ENCODE results near the gene THSD7A. TPM values are rescaled to one million over a fixed set of nuclear protein-coding genes. Genes with fewer than 3 reads are reported as not detected.

Gene THSD7A
- total RNA-seq, 1 experiment from 2014 or later: 0.64 TPM

GRCh38 chr7:11706666-11707605 is 125.1 kb downstream of the THSD7A start:
- Histone ChIP-seq H3K4me1 (ENCODE audit: insufficient read depth, low read length, poor library complexity, severe bottlenecking) (no peaks in the 10 kb centered on the region), H3K27me3 (replicated peaks; ENCODE audit: insufficient read depth, low read depth, low read length, poor library complexity) (no peaks in the 10 kb centered on the region), H3K36me3 (ENCODE audit: insufficient read depth, low read length, poor library complexity, severe bottlenecking) (no peaks in the 10 kb centered on the region), H3K27ac (ENCODE audit: low read depth, low read length, poor library complexity, severe bottlenecking) (no peak overlapping the region), H3K9me3 (ENCODE audit: low read depth, low read length, poor library complexity, severe bottlenecking) (no peaks in the 10 kb centered on the region), H3K4me3 (ENCODE audit: low read depth, low read length, poor library complexity, severe bottlenecking) (no peak overlapping the region)
- CTCF ChIA-PET: no interaction called here
- no TSS peak for BruUV-seq (replicated peaks)
- DNase-seq (ENCODE audit: low spot score): no peak
- POLR2A ChIA-PET (ENCODE audit: low non-redundant PET): interaction anchor here (0.8 kb wide), 1 partner anchor 54 kb away, joined by 6 read pairs; no protein-coding TSS in a partner anchor
- intact Hi-C loops (cut with micrococcal nuclease; ENCODE audit: unreplicated experiment): no loop called here
- TF ChIP-seq EZH2 (IDR thresholded peaks at IDR 0.05; ENCODE audit: borderline replicate concordance, low read depth, low read length, poor library complexity, severe bottlenecking): no peak
- TF ChIP-seq CTCF (conservative IDR thresholded peaks at IDR 0.05; ENCODE audit: low read depth, low read length): no peak

- H3K4me1 ChIP-seq (ENCODE audit: insufficient read depth, low read length, poor library complexity, severe bottlenecking): peaks cover 6% of the 10 kb centered on the region
- ChIA-PET CTCF (no interaction called here), POLR2A (ENCODE audit: low non-redundant PET) (no interaction called here)
- no peak for DNase-seq (ENCODE audit: low spot score)
- no peak overlapping the region for H3K27ac ChIP-seq (ENCODE audit: low read depth, low read length, poor library complexity, severe bottlenecking)
- H3K27me3 ChIP-seq (replicated peaks; ENCODE audit: insufficient read depth, low read depth, low read length, poor library complexity): no peaks in the 10 kb centered on the region
- H3K36me3 ChIP-seq (ENCODE audit: insufficient read depth, low read length, poor library complexity, severe bottlenecking): no peaks in the 10 kb centered on the region
- H3K4me3 ChIP-seq (ENCODE audit: low read depth, low read length, poor library complexity, severe bottlenecking): no peak overlapping the region
- intact Hi-C loops (cut with micrococcal nuclease; ENCODE audit: unreplicated experiment): no loop called here
- no TSS peak for BruUV-seq (replicated peaks)
- no peak for TF ChIP-seq EZH2 (IDR thresholded peaks at IDR 0.05; ENCODE audit: borderline replicate concordance, low read depth, low read length, poor library complexity, severe bottlenecking)
- TF ChIP-seq CTCF (conservative IDR thresholded peaks at IDR 0.05; ENCODE audit: low read depth, low read length): no peak
- no peaks in the 10 kb centered on the region for H3K9me3 ChIP-seq (ENCODE audit: low read depth, low read length, poor library complexity, severe bottlenecking)
Measured at GRCh38 chr7:11703829-11704228, 128.2 kb downstream of the THSD7A start.

- intact Hi-C loops (cut with micrococcal nuclease; ENCODE audit: unreplicated experiment): no loop called here
- CTCF ChIA-PET: no interaction called here
- BruUV-seq (replicated peaks): no TSS peak
- no peaks in the 10 kb centered on the region for H3K9me3 ChIP-seq (ENCODE audit: low read depth, low read length, poor library complexity, severe bottlenecking)
- DNase-seq (ENCODE audit: low spot score): no peak
- H3K27ac ChIP-seq (ENCODE audit: low read depth, low read length, poor library complexity, severe bottlenecking): no peak overlapping the region
- no peak for TF ChIP-seq EZH2 (IDR thresholded peaks at IDR 0.05; ENCODE audit: borderline replicate concordance, low read depth, low read length, poor library complexity, severe bottlenecking)
- TF ChIP-seq CTCF (conservative IDR thresholded peaks at IDR 0.05; ENCODE audit: low read depth, low read length): no peak
- peaks cover 14% of the 10 kb centered on the region for H3K4me1 ChIP-seq (ENCODE audit: insufficient read depth, low read length, poor library complexity, severe bottlenecking)
- POLR2A ChIA-PET (ENCODE audit: low non-redundant PET): no interaction called here
- no peak overlapping the region for H3K4me3 ChIP-seq (ENCODE audit: low read depth, low read length, poor library complexity, severe bottlenecking)
- no peaks in the 10 kb centered on the region for H3K27me3 ChIP-seq (replicated peaks; ENCODE audit: insufficient read depth, low read depth, low read length, poor library complexity)
- no peaks in the 10 kb centered on the region for H3K36me3 ChIP-seq (ENCODE audit: insufficient read depth, low read length, poor library complexity, severe bottlenecking)
Measured at GRCh38 chr7:11702938-11703337, 129.1 kb downstream of the THSD7A start.
